IMR-90 (cell line): Measurements from ENCODE around the gene TIPRL. TPM values are rescaled to one million over a fixed set of nuclear protein-coding genes. Genes with fewer than 3 reads are reported as not detected.
"Not testable (repeated sequence)": the region's sequence is repeated elsewhere in the genome, so short reads cannot be mapped to it uniquely, and the experiment has no call there.

Experiments used
- ATAC-seq: fragments of 200-7000 bp; cut with Tn5 transposase; 2 replicates; pipeline ENCODE4 v1.9.1; 2020; ENCODE audit warnings: low read depth, mild to moderate bottlenecking, moderate library complexity
- BruUV-seq: library from RNA; stranded (reverse); fragments of 400-500 nt; replicated peaks from 2 replicates; lab custom pipeline; 2021; lab: Mats Ljungman, UMichigan
- CTCF ChIA-PET: fragments of 300-600 bp; formaldehyde crosslinking; extraction: SDS; loops from one replicate; lab custom pipeline; 2021; ENCODE audit warnings: antibody characterized with exemption; lab: Yijun Ruan, JAX
- POLR2A ChIA-PET: fragments of 300-600 bp; sonication (Branson Sonifier 250); formaldehyde crosslinking; loops from one replicate; lab custom pipeline; 2022; ENCODE audit warnings: antibody characterized with exemption; ENCODE audit not compliant: unreplicated experiment; lab: Charles Lee
- DNase-seq: peaks from one replicate; pipeline ENCODE4 v3.0.0; 2013
- H2AFZ ChIP-seq: replicated peaks from 2 replicates; pipeline ENCODE3; 2013; ENCODE audit warnings: low read length, mild to moderate bottlenecking; ENCODE audit not compliant: poor library complexity
- H2AK5ac ChIP-seq: 2 replicates; pipeline ENCODE4 v1.6.1; 2013; ENCODE audit warnings: low read depth, low read length, inconsistent platforms
- H2AK9ac ChIP-seq: replicated peaks from 2 replicates; pipeline ENCODE3; 2013; ENCODE audit warnings: mild to moderate bottlenecking, low read depth, low read length, moderate library complexity; ENCODE audit not compliant: poor library complexity
- H2BK120ac ChIP-seq: 2 replicates; pipeline ENCODE4 v1.6.1; 2013; ENCODE audit warnings: low read depth, low read length, inconsistent platforms
- H2BK15ac ChIP-seq: 3 replicates; pipeline ENCODE4 v1.6.1; 2013; ENCODE audit warnings: low read depth, low read length, inconsistent platforms
- H2BK20ac ChIP-seq: 2 replicates; pipeline ENCODE4 v1.6.1; 2013; ENCODE audit warnings: low read depth, mild to moderate bottlenecking, inconsistent platforms, low read length, moderate library complexity
- H2BK5ac ChIP-seq: 2 replicates; pipeline ENCODE4 v1.6.1; 2013; ENCODE audit warnings: mild to moderate bottlenecking, low read depth, low read length, inconsistent platforms; ENCODE audit not compliant: poor library complexity, severe bottlenecking
- H3K14ac ChIP-seq: replicated peaks from 2 replicates; pipeline ENCODE4 v1.6.1; 2013; ENCODE audit warnings: low read depth, low read length, inconsistent platforms
- H3K18ac ChIP-seq: 2 replicates; pipeline ENCODE4 v1.6.1; 2013; ENCODE audit warnings: low read depth, low read length, control low read depth
- H3K23ac ChIP-seq: 2 replicates; pipeline ENCODE4 v1.6.1; 2013; ENCODE audit warnings: low read depth, low read length, inconsistent platforms
- H3K27ac ChIP-seq: 2 replicates; pipeline ENCODE4 v1.5.1; 2013; ENCODE audit warnings: mild to moderate bottlenecking, control low read depth, low read length; ENCODE audit not compliant: insufficient read depth
- H3K27me3 ChIP-seq: 2 replicates; pipeline ENCODE4 v1.6.1; 2013; ENCODE audit warnings: low read length; ENCODE audit not compliant: control insufficient read depth, insufficient read depth
- H3K36me3 ChIP-seq: 2 replicates; pipeline ENCODE4 v1.6.1; 2013; ENCODE audit warnings: low read length, mixed read lengths; ENCODE audit not compliant: control insufficient read depth, insufficient read depth
- H3K4ac ChIP-seq: 2 replicates; pipeline ENCODE4 v1.6.1; 2013; ENCODE audit warnings: low read depth, low read length, inconsistent platforms
- H3K4me1 ChIP-seq: 2 replicates; pipeline ENCODE4 v1.6.1; 2013; ENCODE audit warnings: low read length, mixed read lengths; ENCODE audit not compliant: control insufficient read depth, insufficient read depth
- H3K4me2 ChIP-seq: 2 replicates; pipeline ENCODE4 v1.6.1; 2013; ENCODE audit warnings: low read depth, mild to moderate bottlenecking, control low read depth, low read length, moderate library complexity
- H3K4me3 ChIP-seq: 2 replicates; pipeline ENCODE4 v1.5.1; 2013; ENCODE audit warnings: low read depth, mild to moderate bottlenecking, control low read depth, low read length, moderate library complexity; ENCODE audit not compliant: insufficient read depth
- H3K56ac ChIP-seq: 2 replicates; pipeline ENCODE4 v1.6.1; 2013; ENCODE audit warnings: low read length, inconsistent platforms; ENCODE audit not compliant: insufficient read depth; ENCODE audit errors: extremely low read depth
- H3K79me1 ChIP-seq, 2 experiments: 2 replicates each; pipeline ENCODE4 v1.6.1; 2013; ENCODE audit warnings: low read length in 2 of 2, inconsistent platforms in 1 of 2, low read depth in 1 of 2
- H3K9ac ChIP-seq: 2 replicates; pipeline ENCODE4 v1.6.1; 2013; ENCODE audit warnings: low read depth, low read length, control low read depth
- H3K9me1 ChIP-seq: 2 replicates; pipeline ENCODE4 v1.6.1; 2013; ENCODE audit warnings: low read length, inconsistent platforms; ENCODE audit not compliant: insufficient read depth
- H3K9me3 ChIP-seq: 2 replicates; pipeline ENCODE4 v1.6.1; 2013; ENCODE audit warnings: low read length; ENCODE audit not compliant: control insufficient read depth, insufficient read depth
- H4K20me1 ChIP-seq: 2 replicates; pipeline ENCODE4 v1.6.1; 2013; ENCODE audit warnings: low read length, inconsistent platforms; ENCODE audit not compliant: insufficient read depth
- H4K5ac ChIP-seq: 2 replicates; pipeline ENCODE4 v1.6.1; 2013; ENCODE audit warnings: mild to moderate bottlenecking, low read depth, low read length, control low read depth
- H4K8ac ChIP-seq, 2 experiments: 2 replicates each; pipeline ENCODE4 v1.6.1; 2013; ENCODE audit warnings: low read depth in 2 of 2, low read length in 2 of 2, control low read depth in 1 of 2, inconsistent platforms in 1 of 2
- H4K91ac ChIP-seq: 2 replicates; pipeline ENCODE4 v1.6.1; 2013; ENCODE audit warnings: low read depth, low read length, inconsistent platforms; ENCODE audit not compliant: insufficient read depth
- WGBS, 2 experiments: methylation state at CpG; one replicate each; pipeline versions ENCODE4 v1.1.5 to v1.1.7; 2013; ENCODE audit warnings: missing lambda C conversion rate in 2 of 2; ENCODE audit not compliant: insufficient read length in 1 of 2; ENCODE audit errors: extremely low coverage in 2 of 2; 5-methylcytosine and 5-hydroxymethylcytosine counted together
- dilution Hi-C: fragments of 300-500 bp; cut with HindIII; formaldehyde crosslinking; loops from one replicate; pipeline ENCODE4 v1.14.3; 2018; ENCODE audit warnings: low sequenced_read_pairs; ENCODE audit not compliant: unreplicated experiment
- in situ Hi-C: fragments of 300-500 bp; cut with MboI; formaldehyde crosslinking; loops from 3 replicates; pipeline ENCODE4 v1.14.3; 2019; ENCODE audit warnings: low sequenced_read_pairs, inconsistent platforms, mixed read lengths
- intact Hi-C: fragments of 100-400 bp; cut with micrococcal nuclease; formaldehyde crosslinking; loops from 2 replicates; pipeline ENCODE4 v1.10.0; 2022
- polyA plus RNA-seq, 3 experiments: library from polyadenylated mRNA; depleted of rRNA; stranded (reverse); fragments of >200 nt; gene quantifications; 2 replicates each; pipeline ENCODE4 v1.2.3, GENCODE V29; 2012; ENCODE audit warnings: low replicate concordance in 1 of 3
- total RNA-seq: library from RNA; depleted of rRNA; stranded (reverse); fragments of >200 nt; gene quantifications from 2 replicates; pipeline ENCODE4 v1.2.3, GENCODE V29; 2012

TIPRL gene
- total and polyA plus RNA-seq, 2 of the 4 experiments (the other 2 are of a cell fraction), result 15.4 to 23.8 TPM

GRCh38 chr1:168181063-168181720 lies 2.4 kb downstream of the TIPRL start:
- H3K56ac ChIP-seq, H3K4me3 ChIP-seq, H4K20me1 ChIP-seq, H3K23ac ChIP-seq, H3K36me3 ChIP-seq, H3K4me2 ChIP-seq, H2AFZ ChIP-seq, BruUV-seq, H4K8ac ChIP-seq, CTCF ChIA-PET, H3K9me3 ChIP-seq, H3K18ac ChIP-seq, H3K9me1 ChIP-seq, ATAC-seq, H2BK120ac ChIP-seq, H2AK5ac ChIP-seq, H3K9ac ChIP-seq, H2BK5ac ChIP-seq, H2BK20ac ChIP-seq, H3K27ac ChIP-seq, in situ Hi-C loops, H2BK15ac ChIP-seq, H2AK9ac ChIP-seq, H3K4me1 ChIP-seq, dilution Hi-C loops, DNase-seq, H3K14ac ChIP-seq, H4K5ac ChIP-seq, H4K91ac ChIP-seq, H3K27me3 ChIP-seq, H3K4ac ChIP-seq, POLR2A ChIA-PET: not testable (repeated sequence)
- H3K79me1 ChIP-seq, result peaks cover 15 to 28% of the 10 kb centered on the region in 2 experiments
- no CpG with 5 or more reads among the region's 15 CpGs for WGBS, 2 experiments
- intact Hi-C loops, result loop anchor here (2.0 kb wide), 1 partner anchor 46 kb away; the partner anchor contains the start of gene SFT2D2
